GM23338 (cell line): ENCODE data around the gene WDR41. TPM values are rescaled to one million over a fixed set of nuclear protein-coding genes. Genes with fewer than 3 reads are reported as not detected.

Experiments used
- ATAC-seq: fragments of 200-7000 bp; cut with Tn5 transposase; 3 replicates; pipeline ENCODE4 v1.9.1; 2020
- DNase-seq: peaks from one replicate; pipeline ENCODE4 v3.0.0-alpha.2; 2015; ENCODE audit warnings: low spot score
- H2AFZ ChIP-seq: fragments of 200-600 bp; sonication (generic); 2 replicates; pipeline ENCODE4 v1.8.0; 2016; ENCODE audit warnings: antibody characterized with exemption, mild to moderate bottlenecking, moderate library complexity
- H3F3A ChIP-seq: fragments of 200-600 bp; sonication (generic); replicated peaks from 2 replicates; pipeline ENCODE4 v1.8.0; 2017; ENCODE audit warnings: antibody characterized with exemption, mixed run types, low read depth
- H3K27ac ChIP-seq: fragments of 200-600 bp; sonication (generic); 2 replicates; pipeline ENCODE4 v1.6.1; 2016; ENCODE audit warnings: low read depth
- H3K27me3 ChIP-seq: fragments of 200-600 bp; sonication (generic); 2 replicates; pipeline ENCODE4 v1.8.0; 2016; ENCODE audit warnings: mild to moderate bottlenecking, mixed run types, moderate library complexity; ENCODE audit not compliant: insufficient read depth
- H3K36me3 ChIP-seq: fragments of 200-600 bp; sonication (generic); 2 replicates; pipeline ENCODE4 v1.8.0; 2016; ENCODE audit warnings: mild to moderate bottlenecking; ENCODE audit not compliant: insufficient read depth
- H3K4me1 ChIP-seq: fragments of 200-600 bp; sonication (generic); 2 replicates; pipeline ENCODE4 v1.8.0; 2016; ENCODE audit warnings: mild to moderate bottlenecking, moderate library complexity; ENCODE audit not compliant: insufficient read depth
- H3K4me2 ChIP-seq: fragments of 200-600 bp; sonication (generic); 2 replicates; pipeline ENCODE4 v1.7.1; 2017; ENCODE audit warnings: mixed run types
- H3K4me3 ChIP-seq: fragments of 200-600 bp; sonication (generic); 2 replicates; pipeline ENCODE4 v1.6.1; 2016; ENCODE audit warnings: mixed run types
- H3K79me2 ChIP-seq: fragments of 200-600 bp; sonication (generic); replicated peaks from 2 replicates; pipeline ENCODE4 v1.8.0; 2017; ENCODE audit warnings: mild to moderate bottlenecking; ENCODE audit not compliant: insufficient read depth
- H3K9me2 ChIP-seq: fragments of 200-600 bp; sonication (generic); 2 replicates; pipeline ENCODE4 v1.8.0; 2017; ENCODE audit not compliant: insufficient read depth
- H4K20me1 ChIP-seq: fragments of 200-600 bp; sonication (generic); replicated peaks from 2 replicates; pipeline ENCODE4 v1.8.0; 2017; ENCODE audit warnings: mild to moderate bottlenecking; ENCODE audit not compliant: insufficient read depth
- H3K27ac Mint-ChIP-seq: 2 replicates; pipeline ENCODE4 v1.8.0; 2020; ENCODE audit warnings: inconsistent platforms, mild to moderate bottlenecking, moderate library complexity, mixed read lengths
- H3K27me3 Mint-ChIP-seq: 3 replicates; pipeline ENCODE4 v1.8.0; 2022; ENCODE audit warnings: low read depth, mild to moderate bottlenecking, moderate library complexity, mixed read lengths, inconsistent platforms; ENCODE audit not compliant: insufficient read depth, poor library complexity
- H3K36me3 Mint-ChIP-seq: 3 replicates; pipeline ENCODE4 v1.8.0; 2021; ENCODE audit warnings: low read depth, mild to moderate bottlenecking, inconsistent platforms, moderate library complexity, mixed read lengths
- H3K4me1 Mint-ChIP-seq: 3 replicates; pipeline ENCODE4 v1.8.0; 2020; ENCODE audit warnings: mild to moderate bottlenecking, inconsistent platforms, mixed read lengths
- H3K4me3 Mint-ChIP-seq: 3 replicates; pipeline ENCODE4 v1.8.0; 2021; ENCODE audit warnings: moderate library complexity, mild to moderate bottlenecking, inconsistent platforms, mixed read lengths
- H3K9me3 Mint-ChIP-seq: 3 replicates; pipeline ENCODE4 v1.8.0; 2020; ENCODE audit warnings: moderate library complexity, mild to moderate bottlenecking, inconsistent platforms, mixed read lengths
- JUNB ChIP-seq: IDR thresholded peaks from one replicate; pipeline ENCODE4 v1.6.1; 2016; ENCODE audit warnings: antibody characterized with exemption; ENCODE audit not compliant: unreplicated experiment
- POLR2AphosphoS5 ChIP-seq: IDR thresholded peaks from 2 replicates; pipeline ENCODE4 v1.6.1; 2016; ENCODE audit warnings: antibody characterized with exemption, low read depth
- ZNF114 ChIP-seq: fragments of 250-450 bp; sonication (Bioruptor Pico); IDR thresholded peaks from 2 replicates; pipeline ENCODE4 v1.5.0; 2020; ENCODE audit warnings: mild to moderate bottlenecking, moderate library complexity
- ZNF331 ChIP-seq: fragments of 250-450 bp; sonication (Bioruptor Pico); IDR thresholded peaks from 2 replicates; pipeline ENCODE4 v1.5.0; 2020; ENCODE audit warnings: low read depth, mild to moderate bottlenecking, moderate library complexity
- polyA plus RNA-seq: library from polyadenylated mRNA; unstranded; fragments of >200 nt; fragmentation: Nextera tagmentation; extraction: Ambion mirVana; gene quantifications from 2 replicates; pipeline ENCODE4 v1.2.1, GENCODE V29; 2016
- total RNA-seq: library from RNA; depleted of rRNA; stranded (reverse); fragments of >200 nt; shearing (Covaris generic); gene quantifications from 2 replicates; pipeline ENCODE4 v1.2.3, GENCODE V29; 2014
- TF ChIP-seq, protein P1 (sequence below): IDR thresholded peaks from one replicate; pipeline ENCODE4 v1.6.1; 2018; ENCODE audit warnings: antibody characterized with exemption; ENCODE audit not compliant: unreplicated experiment
- TF ChIP-seq, protein P2 (sequence below), 2 experiments: fragments of 200-600 bp in 1 of 2; sonication (generic) in 1 of 2; conservative IDR thresholded peaks; 2 replicates each; pipeline versions ENCODE4 v1.5.1 to v1.6.1; 2016 to 2017; ENCODE audit warnings: antibody characterized with exemption in 2 of 2, low read depth in 2 of 2, mild to moderate bottlenecking in 2 of 2, moderate library complexity in 1 of 2
- TF ChIP-seq, protein P3 (sequence below): IDR thresholded peaks from 2 replicates; pipeline ENCODE4 v1.6.1; 2016; ENCODE audit warnings: antibody characterized with exemption

WDR41 gene
- total and polyA plus RNA-seq, 2 experiments from 2014 or later: 19.1 to 40.4 TPM

- Histone ChIP-seq H2AFZ (no peak overlapping the region), H3K27me3 (no peaks in the 10 kb centered on the region), H3K4me2 (no peak overlapping the region), H3K36me3 (no peaks in the 10 kb centered on the region), H3K79me2 (no peaks in the 10 kb centered on the region), H3K27ac (no peak overlapping the region), H3K4me1 (peaks cover 5% of the 10 kb centered on the region; the same call in 1 of the 2 replicates), H4K20me1 (no peaks in the 10 kb centered on the region), H3F3A (no peaks in the 10 kb centered on the region), H3K4me3 (no peak overlapping the region), H3K9me2 (no peaks in the 10 kb centered on the region)
- no peaks in the 10 kb centered on the region for H3K9me3 Mint-ChIP-seq
- no peaks in the 10 kb centered on the region for H3K27me3 Mint-ChIP-seq
- DNase-seq: no peak
- TF ChIP-seq, protein P1, sequence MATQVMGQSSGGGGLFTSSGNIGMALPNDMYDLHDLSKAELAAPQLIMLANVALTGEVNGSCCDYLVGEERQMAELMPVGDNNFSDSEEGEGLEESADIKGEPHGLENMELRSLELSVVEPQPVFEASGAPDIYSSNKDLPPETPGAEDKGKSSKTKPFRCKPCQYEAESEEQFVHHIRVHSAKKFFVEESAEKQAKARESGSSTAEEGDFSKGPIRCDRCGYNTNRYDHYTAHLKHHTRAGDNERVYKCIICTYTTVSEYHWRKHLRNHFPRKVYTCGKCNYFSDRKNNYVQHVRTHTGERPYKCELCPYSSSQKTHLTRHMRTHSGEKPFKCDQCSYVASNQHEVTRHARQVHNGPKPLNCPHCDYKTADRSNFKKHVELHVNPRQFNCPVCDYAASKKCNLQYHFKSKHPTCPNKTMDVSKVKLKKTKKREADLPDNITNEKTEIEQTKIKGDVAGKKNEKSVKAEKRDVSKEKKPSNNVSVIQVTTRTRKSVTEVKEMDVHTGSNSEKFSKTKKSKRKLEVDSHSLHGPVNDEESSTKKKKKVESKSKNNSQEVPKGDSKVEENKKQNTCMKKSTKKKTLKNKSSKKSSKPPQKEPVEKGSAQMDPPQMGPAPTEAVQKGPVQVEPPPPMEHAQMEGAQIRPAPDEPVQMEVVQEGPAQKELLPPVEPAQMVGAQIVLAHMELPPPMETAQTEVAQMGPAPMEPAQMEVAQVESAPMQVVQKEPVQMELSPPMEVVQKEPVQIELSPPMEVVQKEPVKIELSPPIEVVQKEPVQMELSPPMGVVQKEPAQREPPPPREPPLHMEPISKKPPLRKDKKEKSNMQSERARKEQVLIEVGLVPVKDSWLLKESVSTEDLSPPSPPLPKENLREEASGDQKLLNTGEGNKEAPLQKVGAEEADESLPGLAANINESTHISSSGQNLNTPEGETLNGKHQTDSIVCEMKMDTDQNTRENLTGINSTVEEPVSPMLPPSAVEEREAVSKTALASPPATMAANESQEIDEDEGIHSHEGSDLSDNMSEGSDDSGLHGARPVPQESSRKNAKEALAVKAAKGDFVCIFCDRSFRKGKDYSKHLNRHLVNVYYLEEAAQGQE: no peak
- no peak for TF ChIP-seq ZNF114 (CRISPR knock-in tag)
- TF ChIP-seq, protein P2, sequence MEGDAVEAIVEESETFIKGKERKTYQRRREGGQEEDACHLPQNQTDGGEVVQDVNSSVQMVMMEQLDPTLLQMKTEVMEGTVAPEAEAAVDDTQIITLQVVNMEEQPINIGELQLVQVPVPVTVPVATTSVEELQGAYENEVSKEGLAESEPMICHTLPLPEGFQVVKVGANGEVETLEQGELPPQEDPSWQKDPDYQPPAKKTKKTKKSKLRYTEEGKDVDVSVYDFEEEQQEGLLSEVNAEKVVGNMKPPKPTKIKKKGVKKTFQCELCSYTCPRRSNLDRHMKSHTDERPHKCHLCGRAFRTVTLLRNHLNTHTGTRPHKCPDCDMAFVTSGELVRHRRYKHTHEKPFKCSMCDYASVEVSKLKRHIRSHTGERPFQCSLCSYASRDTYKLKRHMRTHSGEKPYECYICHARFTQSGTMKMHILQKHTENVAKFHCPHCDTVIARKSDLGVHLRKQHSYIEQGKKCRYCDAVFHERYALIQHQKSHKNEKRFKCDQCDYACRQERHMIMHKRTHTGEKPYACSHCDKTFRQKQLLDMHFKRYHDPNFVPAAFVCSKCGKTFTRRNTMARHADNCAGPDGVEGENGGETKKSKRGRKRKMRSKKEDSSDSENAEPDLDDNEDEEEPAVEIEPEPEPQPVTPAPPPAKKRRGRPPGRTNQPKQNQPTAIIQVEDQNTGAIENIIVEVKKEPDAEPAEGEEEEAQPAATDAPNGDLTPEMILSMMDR (conservative IDR thresholded peaks at IDR 0.05; ENCODE audit: low read depth in 2 of 2): no peak
- TF ChIP-seq POLR2AphosphoS5: no peak
- no peak for TF ChIP-seq ZNF331 (CRISPR knock-in tag)
- no peak for ATAC-seq
- no peak overlapping the region for H3K4me3 Mint-ChIP-seq
- H3K4me1 Mint-ChIP-seq: no peaks in the 10 kb centered on the region; the same call in 2 of the 3 replicates
- no peak overlapping the region for H3K27ac Mint-ChIP-seq
- no peaks in the 10 kb centered on the region for H3K36me3 Mint-ChIP-seq
These were observed 89.3 kb downstream of the WDR41 start for GRCh38 chr5:77402796-77403195.

GRCh38 chr5:77400645-77401044, 91.5 kb downstream of the WDR41 start:
- Histone ChIP-seq H3K9me2 (no peaks in the 10 kb centered on the region), H3F3A (no peaks in the 10 kb centered on the region), H3K27ac (no peak overlapping the region), H3K36me3 (no peaks in the 10 kb centered on the region), H2AFZ (no peak overlapping the region), H3K27me3 (no peaks in the 10 kb centered on the region), H3K4me2 (no peak overlapping the region), H3K4me1 (peaks cover 12% of the 10 kb centered on the region; the same call in 1 of the 2 replicates), H3K4me3 (no peak overlapping the region), H3K79me2 (no peaks in the 10 kb centered on the region), H4K20me1 (no peaks in the 10 kb centered on the region)
- H3K4me3 Mint-ChIP-seq: no peak overlapping the region
- peaks cover 7% of the 10 kb centered on the region; the same call in 2 of the 3 replicates for H3K4me1 Mint-ChIP-seq
- DNase-seq (no peak), ATAC-seq (no peak)
- H3K36me3 Mint-ChIP-seq: no peaks in the 10 kb centered on the region
- no peak overlapping the region for H3K27ac Mint-ChIP-seq
- H3K9me3 Mint-ChIP-seq: no peaks in the 10 kb centered on the region
- no peaks in the 10 kb centered on the region for H3K27me3 Mint-ChIP-seq
- TF ChIP-seq JUNB (no peak), ZNF331 (CRISPR knock-in tag) (no peak)
- TF ChIP-seq, protein P3, sequence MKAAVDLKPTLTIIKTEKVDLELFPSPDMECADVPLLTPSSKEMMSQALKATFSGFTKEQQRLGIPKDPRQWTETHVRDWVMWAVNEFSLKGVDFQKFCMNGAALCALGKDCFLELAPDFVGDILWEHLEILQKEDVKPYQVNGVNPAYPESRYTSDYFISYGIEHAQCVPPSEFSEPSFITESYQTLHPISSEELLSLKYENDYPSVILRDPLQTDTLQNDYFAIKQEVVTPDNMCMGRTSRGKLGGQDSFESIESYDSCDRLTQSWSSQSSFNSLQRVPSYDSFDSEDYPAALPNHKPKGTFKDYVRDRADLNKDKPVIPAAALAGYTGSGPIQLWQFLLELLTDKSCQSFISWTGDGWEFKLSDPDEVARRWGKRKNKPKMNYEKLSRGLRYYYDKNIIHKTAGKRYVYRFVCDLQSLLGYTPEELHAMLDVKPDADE: no peak
- TF ChIP-seq, protein P1: no peak
